Calu3 (cell line): Measurements from ENCODE around the gene DLX4. TPM values are rescaled to one million over a fixed set of nuclear protein-coding genes. Genes with fewer than 3 reads are reported as not detected.
A peak's percentile ranks its signal among the peaks of the same experiment; 100 is the strongest.

ENCODE experiments used
- BruUV-seq: library from RNA; stranded (reverse); fragments of 400-500 nt; replicated peaks from 2 replicates; lab custom pipeline; 2021; lab: Mats Ljungman, UMichigan
- CTCF ChIA-PET: fragments of 300-600 bp; sonication (Branson Sonifier 250); formaldehyde crosslinking; loops from one replicate; lab custom pipeline; 2022; ENCODE audit warnings: antibody characterized with exemption; lab: Charles Lee
- DNase-seq: peaks from one replicate; pipeline ENCODE4 v3.0.0; 2022
- H3K27ac Mint-ChIP-seq: one replicate; pipeline ENCODE4 v1.8.0; 2022; ENCODE audit warnings: mixed read lengths; ENCODE audit not compliant: unreplicated experiment
- H3K27me3 Mint-ChIP-seq: one replicate; pipeline ENCODE4 v1.8.0; 2022; ENCODE audit warnings: mixed read lengths; ENCODE audit not compliant: unreplicated experiment
- H3K36me3 Mint-ChIP-seq: one replicate; pipeline ENCODE4 v1.8.0; 2022; ENCODE audit warnings: mild to moderate bottlenecking, moderate library complexity, mixed read lengths; ENCODE audit not compliant: insufficient read depth, unreplicated experiment
- H3K4me1 Mint-ChIP-seq: one replicate; pipeline ENCODE4 v1.8.0; 2022; ENCODE audit warnings: mild to moderate bottlenecking, low read depth, mixed read lengths; ENCODE audit not compliant: unreplicated experiment
- H3K4me3 Mint-ChIP-seq: one replicate; pipeline ENCODE4 v1.8.0; 2022; ENCODE audit warnings: mild to moderate bottlenecking, low read depth, moderate library complexity, mixed read lengths; ENCODE audit not compliant: unreplicated experiment
- H3K9me3 Mint-ChIP-seq: one replicate; pipeline ENCODE4 v1.8.0; 2022; ENCODE audit warnings: low read depth, mixed read lengths; ENCODE audit not compliant: unreplicated experiment
- CTCF ChIP-seq: fragments of 200-600 bp; IDR thresholded peaks from one replicate; pipeline ENCODE4 v1.8.0; 2022; ENCODE audit warnings: antibody characterized with exemption; ENCODE audit not compliant: unreplicated experiment
- intact Hi-C: fragments of 100-400 bp; cut with micrococcal nuclease; formaldehyde crosslinking; loops from one replicate; pipeline ENCODE4 v1.10.0; 2022; ENCODE audit not compliant: unreplicated experiment
- total RNA-seq: library from RNA; stranded (reverse); gene quantifications from 2 replicates; pipeline ENCODE4 v1.2.3, GENCODE V29; 2022

Gene DLX4
- total RNA-seq, 1 experiment from 2014 or later, result 2.5 TPM

GRCh38 chr17:49957350-49957749 lies 11.6 kb upstream of the DLX4 start:
- peaks cover 64% of the 10 kb centered on the region for H3K27me3 Mint-ChIP-seq
- H3K36me3 Mint-ChIP-seq, result no peaks in the 10 kb centered on the region
- H3K4me3 Mint-ChIP-seq, result no peak overlapping the region
- no peak overlapping the region for H3K27ac Mint-ChIP-seq
- intact Hi-C loops, result no loop called here
- peaks cover 11% of the 10 kb centered on the region for H3K4me1 Mint-ChIP-seq
- no peak for DNase-seq
- no peaks in the 10 kb centered on the region for H3K9me3 Mint-ChIP-seq
- BruUV-seq, result no TSS peak
- no peak for TF ChIP-seq CTCF
- CTCF ChIA-PET, result interaction anchor here (0.6 to 1.1 kb wide), 2 partner anchors 24 to 48 kb away, joined by 3 to 4 read pairs; no protein-coding TSS in a partner anchor

- Mint-ChIP-seq H3K27ac (no peak overlapping the region), H3K4me1 (peaks cover 11% of the 10 kb centered on the region), H3K27me3 (peaks cover 64% of the 10 kb centered on the region), H3K4me3 (no peak overlapping the region), H3K36me3 (no peaks in the 10 kb centered on the region), H3K9me3 (no peaks in the 10 kb centered on the region)
- no peak for DNase-seq
- no peak for TF ChIP-seq CTCF
- CTCF ChIA-PET, result interaction anchor here (0.6 to 0.9 kb wide), 2 partner anchors 78 to 136 kb away, joined by 4 to 5 read pairs; no protein-coding TSS in a partner anchor
- no TSS peak for BruUV-seq
- intact Hi-C loops, result no loop called here
Measured at GRCh38 chr17:49958723-49959122, 10.3 kb upstream of the DLX4 start.

- Mint-ChIP-seq H3K36me3 (no peaks in the 10 kb centered on the region), H3K4me3 (no peak overlapping the region), H3K4me1 (peaks cover 11% of the 10 kb centered on the region), H3K9me3 (no peaks in the 10 kb centered on the region), H3K27me3 (peaks cover 64% of the 10 kb centered on the region), H3K27ac (no peak overlapping the region)
- intact Hi-C loops, result no loop called here
- no TSS peak for BruUV-seq
- CTCF ChIA-PET, result interaction anchor here (0.7 to 0.9 kb wide), 2 partner anchors 79 to 84 kb away, joined by 3 to 4 read pairs; no protein-coding TSS in a partner anchor
- peak; percentile 71 for DNase-seq
- no peak for TF ChIP-seq CTCF
Measured at GRCh38 chr17:49959183-49959935, 9.6 kb upstream of the DLX4 start.

GRCh38 chr17:49962599-49963308 lies 6.2 kb upstream of the DLX4 start:
- no peak overlapping the region for H3K27ac Mint-ChIP-seq
- intact Hi-C loops, result no loop called here
- no TSS peak for BruUV-seq

More at GRCh38 chr17:49962599-49963308, 6.2 kb upstream of the DLX4 start:
- H3K27me3 Mint-ChIP-seq, result peaks cover 75% of the 10 kb centered on the region
- CTCF ChIA-PET, result interaction anchor here (0.6 to 2.9 kb wide), 3 partner anchors 10 to 749 kb away, joined by 3 to 11 read pairs (median 4); no protein-coding TSS in a partner anchor
- H3K9me3 Mint-ChIP-seq, result no peaks in the 10 kb centered on the region
- no peaks in the 10 kb centered on the region for H3K36me3 Mint-ChIP-seq
- no peak for TF ChIP-seq CTCF
- peaks cover 11% of the 10 kb centered on the region for H3K4me1 Mint-ChIP-seq
- no peak for DNase-seq
- no peak overlapping the region for H3K4me3 Mint-ChIP-seq
